Measurements from ENCODE around the gene KCNN3.
"Not testable (repeated sequence)": the region's sequence is repeated elsewhere in the genome, so short reads cannot be mapped to it uniquely, and the experiment has no call there.

The KCNN3 gene

GRCh38 chr1:154870115-154870571 lies at the start of gene KCNN3:
Gene KCNN3, minus strand, starts transcription at chr1:154870281. Its CDS starts 317 bp downstream, at chr1:154869964.
- DNase-seq (ENCODE audit: low spot score) = peak; percentile 99

GRCh38 chr1:154913273-154913672 lies 43.2 kb upstream of the KCNN3 start:
- DNase-seq (ENCODE audit: low spot score) = no peak

GRCh38 chr1:154912755-154913154 lies 42.7 kb upstream of the KCNN3 start:
- no peak for DNase-seq (ENCODE audit: low spot score)

GRCh38 chr1:154911691-154912550 lies 41.8 kb upstream of the KCNN3 start:
- no peak for DNase-seq (ENCODE audit: low spot score)

DNA sequence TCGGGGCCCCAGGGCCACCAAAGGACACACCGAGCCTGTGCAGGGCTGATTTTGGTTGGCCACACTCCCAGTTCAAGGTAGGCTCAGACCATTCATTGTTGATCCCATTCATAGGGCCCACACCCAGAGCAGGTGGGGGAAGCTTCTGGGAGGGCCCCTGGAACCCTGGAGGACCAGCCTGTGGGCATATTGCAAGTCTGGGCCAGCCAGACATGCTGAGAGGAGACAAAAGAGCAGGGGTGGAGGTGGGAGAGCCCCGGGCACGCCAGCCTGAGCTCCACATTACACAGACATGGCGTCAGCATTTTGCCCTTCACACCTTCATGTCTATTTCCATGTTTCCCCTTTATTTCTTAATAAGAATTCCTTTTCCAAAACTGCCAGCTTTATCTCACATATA lies 40.8 kb upstream of the KCNN3 start:
- no peak for DNase-seq (ENCODE audit: low spot score)

DNA sequence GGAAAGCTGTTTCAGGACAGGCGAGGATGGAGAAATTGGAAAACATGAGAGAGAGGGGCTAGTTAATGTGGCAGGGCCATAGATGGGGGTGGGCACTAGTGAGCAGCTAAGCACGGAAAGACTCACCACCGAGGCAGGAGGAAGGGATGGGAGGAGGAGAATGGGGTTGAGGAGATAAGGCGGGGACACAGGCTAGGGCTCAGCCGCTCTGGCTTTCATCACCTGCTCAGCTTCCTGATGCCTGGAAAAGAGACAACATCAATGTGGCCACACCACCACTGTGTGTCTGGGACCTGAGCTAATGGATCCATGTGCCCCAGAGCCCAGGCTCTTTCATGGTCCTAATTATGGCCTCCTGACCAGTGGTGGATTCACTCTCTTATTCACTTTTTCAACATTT lies 38.9 kb upstream of the KCNN3 start:
- no peak for DNase-seq (ENCODE audit: low spot score)

- DNase-seq (ENCODE audit: low spot score) = not testable (repeated sequence)
Measured at GRCh38 chr1:154908129-154908528, 38.0 kb upstream of the KCNN3 start.

DNA sequence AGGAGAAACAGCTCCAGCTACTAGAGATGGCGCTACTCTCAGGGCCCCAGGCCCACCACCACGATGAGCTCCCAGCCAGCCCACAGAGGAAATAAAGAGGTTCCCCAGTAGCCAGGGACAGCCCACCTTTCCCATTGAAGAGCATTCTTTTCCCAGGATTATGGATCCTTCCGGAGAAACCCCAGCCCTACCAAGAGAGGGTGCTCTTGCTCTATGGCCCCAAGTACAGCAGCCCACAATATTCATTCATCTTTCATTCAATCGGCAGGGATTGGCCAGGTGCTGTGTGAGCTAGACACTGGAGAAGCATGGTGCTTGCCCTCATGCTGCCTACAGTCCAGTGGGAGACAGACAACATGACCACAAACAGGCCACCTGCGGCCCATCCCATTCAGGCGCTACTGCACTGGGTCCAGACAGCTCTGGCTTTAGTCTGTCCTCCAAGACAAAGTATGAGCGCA lies 36.6 kb upstream of the KCNN3 start:
- no peak for DNase-seq (ENCODE audit: low spot score)

- no peak for DNase-seq (ENCODE audit: low spot score)
Measured at GRCh38 chr1:154902938-154903566, 33.0 kb upstream of the KCNN3 start.

DNA sequence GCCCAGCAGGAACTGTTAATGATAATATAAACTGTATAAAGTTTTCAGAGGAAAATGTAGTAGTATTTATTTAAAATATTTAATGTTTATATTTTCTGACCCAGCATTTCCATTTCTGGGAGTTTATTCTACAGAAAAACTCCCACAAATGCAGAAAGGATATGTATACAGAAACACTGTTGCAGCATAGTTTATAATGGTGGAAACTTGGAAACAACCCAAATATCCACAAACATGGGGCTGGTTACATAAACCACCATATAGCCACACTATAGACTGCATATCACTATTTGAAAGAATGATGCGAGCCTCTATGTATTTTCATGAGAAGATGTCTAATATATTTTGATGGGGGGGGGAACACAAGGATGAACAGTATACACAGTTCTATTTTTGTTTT lies 31.5 kb upstream of the KCNN3 start:
- no peak for DNase-seq (ENCODE audit: low spot score)

DNA sequence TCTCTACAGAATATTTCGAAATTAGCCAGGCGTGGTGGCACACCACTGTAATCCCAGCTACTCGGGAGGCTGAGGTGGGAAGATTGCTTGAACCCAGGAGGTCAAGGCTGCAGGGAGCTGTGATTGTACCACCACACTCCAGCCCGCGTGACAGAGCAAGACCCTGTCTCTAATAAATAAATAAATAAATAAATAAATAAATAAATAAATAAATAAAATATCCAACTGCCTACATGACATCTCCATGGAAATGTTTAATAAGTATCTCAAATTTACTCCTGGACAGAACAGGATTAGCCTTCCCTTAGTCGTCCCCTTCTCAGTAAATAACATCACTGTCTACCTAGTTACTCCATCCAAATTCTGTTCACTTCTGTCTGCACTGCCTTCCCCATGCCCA lies 29.0 kb upstream of the KCNN3 start:
- DNase-seq (ENCODE audit: low spot score) = no peak

DNA sequence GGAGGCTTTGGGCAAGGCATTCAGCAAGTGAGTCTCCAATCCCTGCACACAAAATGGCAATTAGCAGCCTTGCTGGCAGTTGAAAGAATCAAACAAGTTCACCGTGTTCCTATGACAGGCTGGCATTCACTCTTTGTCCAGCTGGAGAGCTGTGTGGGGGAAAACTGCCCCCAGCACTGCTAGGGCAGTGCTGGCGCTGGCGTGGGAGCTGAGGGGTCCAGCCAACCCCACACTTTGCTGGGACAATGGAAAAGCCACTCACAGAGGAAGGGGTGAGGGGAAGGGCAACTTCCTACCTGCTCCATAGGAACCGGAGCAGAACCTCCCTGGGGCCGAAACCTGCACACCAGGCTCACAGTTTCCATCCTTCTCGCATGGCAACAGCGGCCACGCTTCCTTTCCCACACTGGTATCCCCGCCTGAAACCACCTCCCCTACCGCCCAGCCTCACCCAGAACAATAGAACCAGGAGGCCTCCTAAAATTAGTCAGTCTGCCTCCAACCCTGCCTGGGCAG lies 26.7 kb upstream of the KCNN3 start:
- no peak for DNase-seq (ENCODE audit: low spot score)

DNA sequence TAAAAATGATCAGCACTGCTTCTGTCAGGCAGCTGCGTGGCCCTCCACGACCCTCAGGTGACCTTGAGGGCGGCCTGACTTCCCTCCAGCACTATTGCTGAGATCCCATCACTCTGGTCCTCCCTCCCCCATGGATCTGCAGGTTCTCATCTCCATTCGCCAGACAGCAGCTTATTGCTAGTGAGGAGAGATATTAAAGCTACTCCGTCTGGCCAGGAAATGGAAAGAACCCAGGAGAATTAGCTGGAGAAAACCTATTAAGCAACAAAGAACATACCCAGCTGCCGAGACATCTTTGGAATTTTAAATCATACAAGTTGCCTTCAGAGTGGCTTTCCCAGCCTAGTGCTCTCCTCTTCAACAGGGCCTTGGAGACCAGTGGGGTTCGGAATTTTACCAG lies 25.7 kb upstream of the KCNN3 start:
- no peak for DNase-seq (ENCODE audit: low spot score)

GRCh38 chr1:154891452-154891851 lies 21.4 kb upstream of the KCNN3 start:
- DNase-seq (ENCODE audit: low spot score) = no peak

DNA sequence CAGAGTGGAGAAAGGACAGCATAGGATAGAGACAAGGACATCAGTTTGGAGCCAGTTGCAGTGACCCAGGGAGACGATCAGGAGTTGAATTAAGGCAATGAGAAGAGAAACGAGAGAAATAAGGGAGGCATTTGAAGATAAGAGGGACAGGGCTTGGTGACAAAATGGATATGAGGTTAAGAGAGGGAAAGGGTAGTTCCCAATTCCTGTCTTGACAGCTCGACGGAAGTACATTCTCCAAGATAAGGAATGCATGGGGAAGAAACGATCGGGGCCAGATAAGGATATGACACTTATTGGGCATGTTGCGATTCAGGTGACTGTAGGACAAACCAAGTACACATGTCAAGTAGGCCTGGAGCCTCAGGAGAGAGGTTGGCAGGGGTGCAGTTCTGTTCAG lies 18.7 kb upstream of the KCNN3 start:
- DNase-seq (ENCODE audit: low spot score) = no peak

DNA sequence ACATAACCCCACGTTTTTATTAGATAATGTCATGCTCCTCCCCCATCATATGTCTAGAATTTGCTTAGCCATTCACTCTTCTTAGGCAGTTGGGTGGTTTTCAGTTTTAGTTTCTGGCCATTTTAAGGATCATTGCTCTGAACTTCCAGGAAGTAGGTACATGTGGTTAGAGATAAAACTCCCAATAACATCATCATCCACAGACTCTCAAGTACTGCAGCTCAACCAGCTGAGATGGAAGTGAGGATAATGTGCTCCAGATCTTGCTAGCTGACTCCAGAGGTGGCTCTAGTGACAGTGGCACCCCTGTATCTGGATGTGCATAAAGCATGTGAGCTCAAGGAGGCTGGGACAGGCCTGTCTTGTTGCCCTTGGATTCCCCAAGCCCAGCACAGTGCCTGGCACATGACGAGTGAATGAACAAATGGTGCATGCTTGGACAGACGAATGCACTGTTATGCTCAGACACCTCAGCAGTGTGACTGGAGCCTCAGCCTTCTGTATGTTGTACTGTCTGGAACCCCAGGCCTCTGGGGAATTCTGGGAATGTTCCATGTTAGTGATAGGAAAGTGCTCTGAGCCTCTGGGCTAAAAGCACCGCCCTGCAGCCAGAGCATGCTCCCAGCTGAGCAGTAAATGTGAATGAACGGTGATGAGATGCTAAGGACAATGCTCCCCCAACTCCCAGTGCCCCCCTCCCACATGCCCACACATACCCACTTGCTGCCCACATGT lies 16.4 kb upstream of the KCNN3 start:
- DNase-seq (ENCODE audit: low spot score) = no peak

GRCh38 chr1:154884869-154885701 lies 15.0 kb upstream of the KCNN3 start:
- no peak for DNase-seq (ENCODE audit: low spot score)

DNA sequence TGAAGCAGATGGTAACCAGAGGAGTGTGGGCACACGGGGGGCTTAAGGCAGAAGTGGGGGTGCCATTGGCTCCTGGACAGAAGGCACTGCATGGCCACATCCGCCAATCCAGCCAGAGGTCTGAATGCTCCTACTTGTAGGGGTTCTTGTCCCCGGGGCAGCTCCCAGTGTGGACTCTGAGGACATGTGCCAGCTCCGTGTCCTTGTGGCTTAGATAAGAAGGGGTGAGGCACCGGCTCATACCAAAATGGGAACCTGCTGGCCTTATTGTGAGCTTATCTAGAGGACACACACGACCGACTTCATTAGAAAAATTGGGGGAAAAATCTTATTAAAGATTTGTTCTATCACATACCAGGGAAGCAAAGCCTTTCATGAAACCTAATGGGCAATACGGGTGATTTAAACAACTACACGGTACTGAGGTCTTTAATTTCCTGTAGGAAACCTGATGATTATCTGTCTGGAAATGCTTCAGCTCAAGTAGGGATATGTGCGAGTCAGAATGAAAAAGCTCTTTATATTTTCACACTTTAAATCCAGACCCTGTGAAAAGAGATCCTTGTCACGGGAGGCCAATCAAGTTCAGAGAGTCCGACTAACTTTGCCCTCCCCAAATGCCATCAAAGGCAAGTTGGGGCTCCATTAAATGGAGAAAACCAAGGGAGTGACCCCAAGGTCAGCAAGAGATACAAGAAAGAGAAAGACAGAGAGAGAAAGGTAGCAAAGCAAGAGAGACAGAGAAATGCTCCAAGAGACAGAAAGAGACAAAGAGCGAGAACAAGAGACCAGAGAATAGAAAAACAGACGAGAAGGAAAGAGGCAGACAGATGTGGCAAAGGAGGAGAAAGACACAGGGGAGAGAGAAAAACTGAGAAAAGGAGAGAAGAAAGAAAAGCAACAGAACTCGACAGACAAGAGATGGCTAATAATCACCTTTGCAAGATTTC lies 14.1 kb upstream of the KCNN3 start:
- no peak for DNase-seq (ENCODE audit: low spot score)

GRCh38 chr1:154881820-154882535 lies 11.9 kb upstream of the KCNN3 start:
- no peak for DNase-seq (ENCODE audit: low spot score)

GRCh38 chr1:154880671-154881070 lies 10.6 kb upstream of the KCNN3 start:
- no peak for DNase-seq (ENCODE audit: low spot score)
